ENCODE measurements around the gene PCDHB3. TPM values are rescaled to one million over a fixed set of nuclear protein-coding genes. Genes with fewer than 3 reads are reported as not detected.
A peak's percentile ranks its signal among the peaks of the same experiment; 100 is the strongest.
"Not testable (repeated sequence)": the region's sequence is repeated elsewhere in the genome, so short reads cannot be mapped to it uniquely, and the experiment has no call there.

Gene PCDHB3
- total RNA-seq, 6 donors from 2014 or later: 0.39 to 4.2 (median 1.7) TPM

GRCh38 chr5:141121985-141122384 lies 21.7 kb downstream of the PCDHB3 start:
- Histone ChIP-seq H3K9me3 (peaks cover 0 to 41% (median 16%) of the 10 kb centered on the region in 4 donors), H3K27me3 (no peaks in the 10 kb centered on the region), H3K4me3 (peak overlapping the region in 2 of 4 donors; percentile 36 to 40), H3K4me1 (no peaks in the 10 kb centered on the region), H3K27ac (no peak overlapping the region), H3K36me3 (no peaks in the 10 kb centered on the region)
- whole genome bisulfite sequencing, 2 donors: 32 to 52% methylated on average over 12 of the region's 12 CpGs
- peak in 1 of 2 donors; percentile 8 for DNase-seq
- TF ChIP-seq POLR2A (IDR thresholded peaks at IDR 0.05) (no peak), POLR2AphosphoS5 (IDR thresholded peaks at IDR 0.05) (no peak), EP300 (IDR thresholded peaks at IDR 0.05) (no peak)
- TF ChIP-seq, protein P1, sequence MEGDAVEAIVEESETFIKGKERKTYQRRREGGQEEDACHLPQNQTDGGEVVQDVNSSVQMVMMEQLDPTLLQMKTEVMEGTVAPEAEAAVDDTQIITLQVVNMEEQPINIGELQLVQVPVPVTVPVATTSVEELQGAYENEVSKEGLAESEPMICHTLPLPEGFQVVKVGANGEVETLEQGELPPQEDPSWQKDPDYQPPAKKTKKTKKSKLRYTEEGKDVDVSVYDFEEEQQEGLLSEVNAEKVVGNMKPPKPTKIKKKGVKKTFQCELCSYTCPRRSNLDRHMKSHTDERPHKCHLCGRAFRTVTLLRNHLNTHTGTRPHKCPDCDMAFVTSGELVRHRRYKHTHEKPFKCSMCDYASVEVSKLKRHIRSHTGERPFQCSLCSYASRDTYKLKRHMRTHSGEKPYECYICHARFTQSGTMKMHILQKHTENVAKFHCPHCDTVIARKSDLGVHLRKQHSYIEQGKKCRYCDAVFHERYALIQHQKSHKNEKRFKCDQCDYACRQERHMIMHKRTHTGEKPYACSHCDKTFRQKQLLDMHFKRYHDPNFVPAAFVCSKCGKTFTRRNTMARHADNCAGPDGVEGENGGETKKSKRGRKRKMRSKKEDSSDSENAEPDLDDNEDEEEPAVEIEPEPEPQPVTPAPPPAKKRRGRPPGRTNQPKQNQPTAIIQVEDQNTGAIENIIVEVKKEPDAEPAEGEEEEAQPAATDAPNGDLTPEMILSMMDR (IDR thresholded peaks at IDR 0.05): no peak
- ATAC-seq (ENCODE audit: low FRiP score in 2 of 2): no peak

- 41% methylated on average over 28 of the region's 73 CpGs; no CpG with 5 or more reads in 1 of the 2 donors for WGBS, 2 donors
- not testable (repeated sequence) for H3K4me1 ChIP-seq; ATAC-seq (ENCODE audit: low FRiP score in 2 of 2); H3K4me3 ChIP-seq; H3K27ac ChIP-seq; H3K36me3 ChIP-seq; H3K27me3 ChIP-seq
- peaks cover 0 to 39% (median 15%) of the 10 kb centered on the region in 4 donors for H3K9me3 ChIP-seq
- peak in 1 of 2 donors; percentile 77 for DNase-seq
Observed at GRCh38 chr5:141123396-141124135, 23.3 kb downstream of the PCDHB3 start.

- Histone ChIP-seq H3K27me3 (no peaks in the 10 kb centered on the region), H3K27ac (no peak overlapping the region), H3K9me3 (peaks cover 0 to 25% (median 9%) of the 10 kb centered on the region in 4 donors), H3K4me3 (no peak overlapping the region), H3K4me1 (no peaks in the 10 kb centered on the region), H3K36me3 (no peaks in the 10 kb centered on the region)
- 85 to 94% methylated on average over 1 of the region's 1 CpG for WGBS, 2 donors
- DNase-seq (no peak), ATAC-seq (ENCODE audit: low FRiP score in 2 of 2) (no peak)
- no peak for TF ChIP-seq POLR2A (IDR thresholded peaks at IDR 0.05)
- TF ChIP-seq, protein P1 (IDR thresholded peaks at IDR 0.05): no peak
- no peak for TF ChIP-seq POLR2AphosphoS5 (IDR thresholded peaks at IDR 0.05)
- no peak for TF ChIP-seq EP300 (IDR thresholded peaks at IDR 0.05)
Observed at GRCh38 chr5:141127305-141127704, 27.0 kb downstream of the PCDHB3 start.

DNA sequence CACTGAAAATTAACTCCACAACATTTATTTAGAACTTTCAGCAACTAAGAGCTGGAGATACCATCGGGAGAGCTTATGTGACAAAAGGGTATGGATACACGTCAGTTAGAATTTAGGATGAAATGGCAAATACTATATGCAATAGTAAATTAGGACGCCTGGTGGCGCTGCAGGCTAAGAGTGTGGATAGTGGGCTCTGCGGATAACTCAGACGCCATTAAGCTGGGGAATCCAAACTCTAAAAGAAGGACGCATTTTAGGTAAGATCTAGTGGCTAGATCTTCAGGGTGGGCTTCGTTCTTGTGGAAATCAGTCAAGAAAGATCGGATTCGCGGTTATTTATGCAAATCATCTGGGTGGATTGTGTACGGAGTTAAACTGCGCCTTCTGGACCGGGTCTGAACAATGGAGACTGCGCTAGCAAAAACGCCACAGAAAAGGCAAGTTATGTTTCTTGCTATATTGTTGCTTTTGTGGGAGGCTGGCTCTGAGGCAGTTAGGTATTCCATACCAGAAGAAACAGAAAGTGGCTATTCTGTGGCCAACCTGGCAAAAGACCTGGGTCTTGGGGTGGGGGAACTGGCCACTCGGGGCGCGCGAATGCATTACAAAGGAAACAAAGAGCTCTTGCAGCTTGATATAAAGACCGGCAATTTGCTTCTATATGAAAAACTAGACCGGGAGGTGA lies 34.9 kb downstream of the PCDHB3 start, which contains the start of gene PCDHB5:
Gene PCDHB5, plus strand, starts transcription at position 177 of the 688 bp plus-strand sequence. Its CDS starts 229 bp downstream, at position 406.
- Histone ChIP-seq H3K36me3 (no peaks in the 10 kb centered on the region), H3K9me3 (peaks cover 8 to 49% (median 37%) of the 10 kb centered on the region in 4 donors), H3K27ac (peak within 1 kb of the TSS in 1 of 4 donors; percentile 36), H3K4me1 (no peaks in the 10 kb centered on the region), H3K27me3 (no peaks in the 10 kb centered on the region), H3K4me3 (peak within 1 kb of the TSS in 3 of 4 donors; percentile 32 to 39 (median 39))
- DNase-seq (no peak), ATAC-seq (ENCODE audit: low FRiP score in 2 of 2) (no peak)
- TF ChIP-seq, protein P1 (IDR thresholded peaks at IDR 0.05): peak in 1 of 6 experiments; percentile 8
- TF ChIP-seq POLR2AphosphoS5 (IDR thresholded peaks at IDR 0.05) (no peak), EP300 (IDR thresholded peaks at IDR 0.05) (no peak), POLR2A (IDR thresholded peaks at IDR 0.05) (no peak)
- 23% methylated on average over 22 of the region's 22 CpGs for WGBS, 2 donors

- H3K27ac ChIP-seq: no peak overlapping the region
- no peaks in the 10 kb centered on the region for H3K27me3 ChIP-seq
- ATAC-seq (ENCODE audit: low FRiP score in 2 of 2): no peak
- WGBS, 2 donors: 43 to 50% methylated on average over 19 of the region's 19 CpGs
- no peaks in the 10 kb centered on the region for H3K4me1 ChIP-seq
- H3K4me3 ChIP-seq: peak overlapping the region in 3 of 4 donors; percentile 32 to 39 (median 39)
- peaks cover 8 to 52% (median 37%) of the 10 kb centered on the region in 4 donors for H3K9me3 ChIP-seq
- TF ChIP-seq, protein P1 (IDR thresholded peaks at IDR 0.05): no peak
- TF ChIP-seq POLR2A (IDR thresholded peaks at IDR 0.05) (no peak), POLR2AphosphoS5 (IDR thresholded peaks at IDR 0.05) (no peak), EP300 (IDR thresholded peaks at IDR 0.05) (no peak)
- H3K36me3 ChIP-seq: no peaks in the 10 kb centered on the region
- peak in 1 of 2 donors; percentile 39 for DNase-seq
Observed at GRCh38 chr5:141135718-141136266, 35.5 kb downstream of the PCDHB3 start.

GRCh38 chr5:141137346-141137745 lies 37.1 kb downstream of the PCDHB3 start:
- not testable (repeated sequence) for H3K36me3 ChIP-seq; H3K4me1 ChIP-seq; H3K4me3 ChIP-seq; H3K27ac ChIP-seq; H3K27me3 ChIP-seq; ATAC-seq (ENCODE audit: low FRiP score in 2 of 2)
- peak in 1 of 2 donors; percentile 71 for DNase-seq
- WGBS, 2 donors: 48% methylated on average over 19 of the region's 34 CpGs; no CpG with 5 or more reads in 1 of the 2 donors
- H3K9me3 ChIP-seq: peaks cover 8 to 52% (median 37%) of the 10 kb centered on the region in 4 donors
